Measurements from ENCODE around the gene GLIPR1L2.

DNA sequence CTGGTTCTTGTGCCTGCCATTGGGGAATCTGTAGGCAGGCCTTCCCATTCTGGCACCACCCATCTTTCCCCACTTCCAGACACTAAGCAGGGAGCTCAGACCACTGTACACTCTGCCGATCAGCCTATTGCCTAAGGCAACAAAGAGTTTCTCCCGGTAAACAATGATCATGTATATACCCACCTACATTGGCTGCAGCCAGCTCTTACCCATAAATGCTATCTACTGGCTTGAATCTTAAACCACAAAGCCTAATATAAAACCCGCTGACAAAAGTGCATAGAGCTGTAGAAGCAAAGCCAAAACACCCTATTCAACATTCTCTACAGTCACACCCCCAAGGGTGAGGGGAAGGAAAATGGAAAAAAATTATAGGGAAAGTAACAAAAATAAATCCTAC, 68.9 kb downstream of the GLIPR1L2 start:
- TF ChIP-seq, protein P1, sequence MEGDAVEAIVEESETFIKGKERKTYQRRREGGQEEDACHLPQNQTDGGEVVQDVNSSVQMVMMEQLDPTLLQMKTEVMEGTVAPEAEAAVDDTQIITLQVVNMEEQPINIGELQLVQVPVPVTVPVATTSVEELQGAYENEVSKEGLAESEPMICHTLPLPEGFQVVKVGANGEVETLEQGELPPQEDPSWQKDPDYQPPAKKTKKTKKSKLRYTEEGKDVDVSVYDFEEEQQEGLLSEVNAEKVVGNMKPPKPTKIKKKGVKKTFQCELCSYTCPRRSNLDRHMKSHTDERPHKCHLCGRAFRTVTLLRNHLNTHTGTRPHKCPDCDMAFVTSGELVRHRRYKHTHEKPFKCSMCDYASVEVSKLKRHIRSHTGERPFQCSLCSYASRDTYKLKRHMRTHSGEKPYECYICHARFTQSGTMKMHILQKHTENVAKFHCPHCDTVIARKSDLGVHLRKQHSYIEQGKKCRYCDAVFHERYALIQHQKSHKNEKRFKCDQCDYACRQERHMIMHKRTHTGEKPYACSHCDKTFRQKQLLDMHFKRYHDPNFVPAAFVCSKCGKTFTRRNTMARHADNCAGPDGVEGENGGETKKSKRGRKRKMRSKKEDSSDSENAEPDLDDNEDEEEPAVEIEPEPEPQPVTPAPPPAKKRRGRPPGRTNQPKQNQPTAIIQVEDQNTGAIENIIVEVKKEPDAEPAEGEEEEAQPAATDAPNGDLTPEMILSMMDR (IDR thresholded peaks at IDR 0.05): no peak
- TF ChIP-seq POLR2A (IDR thresholded peaks at IDR 0.05): no peak
